ENCODE measurements around the gene SLC1A7.

The SLC1A7 gene

GRCh38 chr1:53162621-53163020 lies 20.2 kb upstream of the SLC1A7 start:
- no peaks in the 10 kb centered on the region for H4K20me1 ChIP-seq (ENCODE audit: insufficient read depth, low read length)
- TF ChIP-seq EZH2 (IDR thresholded peaks at IDR 0.05; ENCODE audit: borderline replicate concordance, low read length) (no peak), CTCF (IDR thresholded peaks at IDR 0.05; ENCODE audit: low read length) (no peak)
- no peaks in the 10 kb centered on the region for H3F3A ChIP-seq (ENCODE audit: insufficient read depth, low read length)
- no peaks in the 10 kb centered on the region for H3K9me2 ChIP-seq (ENCODE audit: low read depth, low read length)
- no peaks in the 10 kb centered on the region for H3K4me1 ChIP-seq (ENCODE audit: insufficient read depth, low read length, severe bottlenecking)
- H3K4me3 ChIP-seq (ENCODE audit: low read depth, low read length, poor library complexity, severe bottlenecking): no peak overlapping the region
- no peaks in the 10 kb centered on the region for H3K79me2 ChIP-seq (ENCODE audit: insufficient read depth, low read length)
- no peaks in the 10 kb centered on the region; the same call in 1 of the 2 replicates for H3K27me3 ChIP-seq (ENCODE audit: insufficient read depth, low read length)
- no peak overlapping the region for H3K4me2 ChIP-seq (ENCODE audit: low read length)
- no peak overlapping the region for H2AFZ ChIP-seq (ENCODE audit: low read length)
- no peak overlapping the region for H3K27ac ChIP-seq (ENCODE audit: low read depth, low read length, poor library complexity, severe bottlenecking)
- H3K36me3 ChIP-seq (ENCODE audit: insufficient read depth, low read length): no peaks in the 10 kb centered on the region
- no peaks in the 10 kb centered on the region for H3K9me3 ChIP-seq (ENCODE audit: low read length)
- no peak overlapping the region for H3K9ac ChIP-seq (ENCODE audit: low read length)

- Histone ChIP-seq H3K27me3 (ENCODE audit: insufficient read depth, low read length) (no peaks in the 10 kb centered on the region; the same call in 1 of the 2 replicates), H3K9me2 (ENCODE audit: low read depth, low read length) (no peaks in the 10 kb centered on the region), H3K4me2 (ENCODE audit: low read length) (no peak overlapping the region), H3K9ac (ENCODE audit: low read length) (no peak overlapping the region), H3K79me2 (ENCODE audit: insufficient read depth, low read length) (no peaks in the 10 kb centered on the region), H3K36me3 (ENCODE audit: insufficient read depth, low read length) (no peaks in the 10 kb centered on the region), H3K27ac (ENCODE audit: low read depth, low read length, poor library complexity, severe bottlenecking) (no peak overlapping the region), H3K9me3 (ENCODE audit: low read length) (no peaks in the 10 kb centered on the region), H4K20me1 (ENCODE audit: insufficient read depth, low read length) (no peaks in the 10 kb centered on the region), H3F3A (ENCODE audit: insufficient read depth, low read length) (no peaks in the 10 kb centered on the region), H2AFZ (ENCODE audit: low read length) (no peak overlapping the region), H3K4me3 (ENCODE audit: low read depth, low read length, poor library complexity, severe bottlenecking) (no peak overlapping the region), H3K4me1 (ENCODE audit: insufficient read depth, low read length, severe bottlenecking) (no peaks in the 10 kb centered on the region)
- TF ChIP-seq CTCF (IDR thresholded peaks at IDR 0.05; ENCODE audit: low read length): no peak
- TF ChIP-seq EZH2 (IDR thresholded peaks at IDR 0.05; ENCODE audit: borderline replicate concordance, low read length): no peak
Observed at GRCh38 chr1:53160924-53161378, 18.5 kb upstream of the SLC1A7 start.

GRCh38 chr1:53158900-53159299 lies 16.5 kb upstream of the SLC1A7 start:
- Histone ChIP-seq H3K79me2 (ENCODE audit: insufficient read depth, low read length) (no peaks in the 10 kb centered on the region), H3K36me3 (ENCODE audit: insufficient read depth, low read length) (no peaks in the 10 kb centered on the region), H4K20me1 (ENCODE audit: insufficient read depth, low read length) (no peaks in the 10 kb centered on the region), H3K9ac (ENCODE audit: low read length) (no peak overlapping the region), H3K4me2 (ENCODE audit: low read length) (no peak overlapping the region), H3K9me2 (ENCODE audit: low read depth, low read length) (no peaks in the 10 kb centered on the region), H3K27ac (ENCODE audit: low read depth, low read length, poor library complexity, severe bottlenecking) (no peak overlapping the region), H3F3A (ENCODE audit: insufficient read depth, low read length) (no peaks in the 10 kb centered on the region), H2AFZ (ENCODE audit: low read length) (no peak overlapping the region), H3K4me3 (ENCODE audit: low read depth, low read length, poor library complexity, severe bottlenecking) (no peak overlapping the region), H3K9me3 (ENCODE audit: low read length) (no peaks in the 10 kb centered on the region), H3K27me3 (ENCODE audit: insufficient read depth, low read length) (no peaks in the 10 kb centered on the region), H3K4me1 (ENCODE audit: insufficient read depth, low read length, severe bottlenecking) (no peaks in the 10 kb centered on the region)
- no peak for TF ChIP-seq CTCF (IDR thresholded peaks at IDR 0.05; ENCODE audit: low read length)
- TF ChIP-seq EZH2 (IDR thresholded peaks at IDR 0.05; ENCODE audit: borderline replicate concordance, low read length): no peak

Measured in OCI-LY1 (cell line).